HepG2 (cell line): ENCODE data around the gene FGF14. TPM values are rescaled to one million over a fixed set of nuclear protein-coding genes. Genes with fewer than 3 reads are reported as not detected.

ENCODE experiments used
- ATAC-seq: fragments of 200-7000 bp; cut with Tn5 transposase; 3 replicates; pipeline ENCODE4 v1.9.1; 2020; ENCODE audit warnings: mild to moderate bottlenecking, moderate library complexity
- BruUV-seq: library from RNA; stranded (reverse); fragments of 400-500 nt; replicated peaks from 2 replicates; lab custom pipeline; 2021; lab: Mats Ljungman, UMichigan
- CTCF ChIA-PET: fragments of 300-600 bp; formaldehyde crosslinking; extraction: SDS; loops from one replicate; lab custom pipeline; 2021; ENCODE audit warnings: low total read pairs, inconsistent platforms, low intra/inter-chr PET ratio; lab: Yijun Ruan, JAX
- POLR2A ChIA-PET: fragments of 350-600 bp; sonication (Branson Sonifier 250); formaldehyde crosslinking; loops from one replicate; lab custom pipeline; 2020; ENCODE audit warnings: antibody characterized with exemption, inconsistent platforms; lab: Yijun Ruan, JAX
- DNase-seq: peaks from one replicate; pipeline ENCODE4 v3.0.0-alpha.2; 2015; ENCODE audit warnings: low spot score
- FAIRE-seq: peaks from 3 replicates; lab custom pipeline; 2011; peaks lifted over from hg19 to GRCh38; lab: Jason Lieb, UNC
- H2AFZ ChIP-seq: one replicate; pipeline ENCODE4 v1.6.1; 2011; ENCODE audit warnings: low read length, inconsistent platforms
- H3K27ac ChIP-seq: fragments of 300-600 bp; 3 replicates; pipeline ENCODE4 v1.8.0; 2011; ENCODE audit warnings: mixed run types, mild to moderate bottlenecking, mixed read lengths, low read length, inconsistent platforms; ENCODE audit not compliant: insufficient read depth; ENCODE audit errors: extremely low read length
- H3K27me3 ChIP-seq, 2 experiments: fragments of 200-600 bp in 1 of 2; 2 replicates in 1 of 2; 3 replicates in 1 of 2; pipeline versions ENCODE4 v1.6.0 to v1.8.0; 2011; ENCODE audit warnings: low read length in 2 of 2, mild to moderate bottlenecking in 2 of 2, moderate library complexity in 2 of 2, inconsistent platforms in 1 of 2; ENCODE audit not compliant: insufficient read depth in 2 of 2, control insufficient read depth in 1 of 2
- H3K36me3 ChIP-seq, 2 experiments: fragments of 200-600 bp in 1 of 2; replicated peaks in 1 of 2; 2 replicates in 1 of 2; 3 replicates in 1 of 2; pipeline versions ENCODE4 v1.5.1 to v1.8.0; 2011; ENCODE audit warnings: low read length in 2 of 2, inconsistent platforms in 1 of 2; ENCODE audit not compliant: insufficient read depth in 2 of 2, control insufficient read depth in 1 of 2
- H3K4me1 ChIP-seq: 2 replicates; pipeline ENCODE4 v1.5.1; 2012; ENCODE audit warnings: low read length, inconsistent platforms; ENCODE audit not compliant: insufficient read depth
- H3K4me2 ChIP-seq: 2 replicates; pipeline ENCODE4 v1.6.0; 2011; ENCODE audit warnings: low read depth, low read length, inconsistent platforms
- H3K4me3 ChIP-seq, 3 experiments: fragments of 200-600 bp in 1 of 3; sonication (generic), shearing (Covaris generic) in 1 of 3; replicated peaks in 1 of 3; 2 replicates each; pipeline ENCODE4 v1.5.1; 2011 to 2016; ENCODE audit warnings: low read length in 3 of 3, inconsistent platforms in 2 of 3, low read depth in 2 of 3, mild to moderate bottlenecking in 2 of 3, control low read depth in 1 of 3, mixed read lengths in 1 of 3; ENCODE audit not compliant: insufficient read depth in 1 of 3
- H3K79me2 ChIP-seq: one replicate; pipeline ENCODE4 v1.6.1; 2011; ENCODE audit warnings: low read length, inconsistent platforms; ENCODE audit not compliant: insufficient read depth
- H3K9ac ChIP-seq: 2 replicates; pipeline ENCODE4 v1.6.0; 2011; ENCODE audit warnings: mild to moderate bottlenecking, low read depth, low read length, inconsistent platforms; ENCODE audit not compliant: insufficient read depth
- H3K9me3 ChIP-seq: 2 replicates; pipeline ENCODE4 v1.5.1; 2012; ENCODE audit warnings: mild to moderate bottlenecking, low read length
- H4K20me1 ChIP-seq: 2 replicates; pipeline ENCODE4 v1.6.0; 2011; ENCODE audit warnings: inconsistent platforms, mild to moderate bottlenecking, low read length, moderate library complexity; ENCODE audit not compliant: insufficient read depth
- ATF4 ChIP-seq, 2 experiments: fragments of 450-650 bp in 1 of 2; sonication (generic) in 1 of 2; formaldehyde crosslinking; IDR thresholded peaks; 2 replicates each; pipeline versions ENCODE4 v1.5.0 to v1.8.0; 2020 to 2022; ENCODE audit warnings: mild to moderate bottlenecking in 1 of 2, missing genetic modification reagents in 1 of 2
- CREB1 ChIP-seq, 2 experiments: fragments of 450-650 bp in 1 of 2; IDR thresholded peaks; 2 replicates each; pipeline ENCODE4 v1.6.1; 2016 to 2017; ENCODE audit warnings: control low read depth in 1 of 2, mild to moderate bottlenecking in 1 of 2, missing compliant biosample characterization in 1 of 2, missing genetic modification characterization in 1 of 2
- HMGA1 ChIP-seq: sonication (generic); formaldehyde crosslinking; conservative IDR thresholded peaks from 2 replicates; pipeline ENCODE4 v1.4.0; 2020; ENCODE audit warnings: missing genetic modification reagents
- MED8 ChIP-seq: sonication (generic); formaldehyde crosslinking; IDR thresholded peaks from 2 replicates; pipeline ENCODE4 v1.8.1; 2023; ENCODE audit warnings: mild to moderate bottlenecking, missing genetic modification reagents; ENCODE audit not compliant: insufficient replicate concordance
- ZNF567 ChIP-seq: sonication (generic); formaldehyde crosslinking; IDR thresholded peaks from 2 replicates; pipeline ENCODE4 v1.8.1; 2023; ENCODE audit warnings: mild to moderate bottlenecking, missing genetic modification reagents, borderline replicate concordance
- ZNF609 ChIP-seq: sonication (generic); formaldehyde crosslinking; IDR thresholded peaks from 2 replicates; pipeline ENCODE4 v1.4.0; 2020; ENCODE audit warnings: mild to moderate bottlenecking, missing genetic modification reagents, borderline replicate concordance
- WGBS: methylation state at CpG from one replicate; pipeline ENCODE4 v1.1.6; 2017; ENCODE audit warnings: low lambda C conversion rate; 5-methylcytosine and 5-hydroxymethylcytosine counted together
- in situ Hi-C: cut with HindIII; loops from 2 replicates; pipeline ENCODE4 v1.10.0; 2017; ENCODE audit warnings: low pct_unique_long_range_greater_than_20kb; ENCODE audit not compliant: extremely low pct_ligation_motif_present
- intact Hi-C: fragments of 100-400 bp; cut with micrococcal nuclease; formaldehyde crosslinking; loops from one replicate; pipeline ENCODE4 v1.10.0; 2022; ENCODE audit not compliant: unreplicated experiment
- polyA plus RNA-seq, 8 experiments: library from polyadenylated mRNA; depleted of rRNA in 3 of 8; stranded (reverse) in 7 of 8; unstranded in 1 of 8; fragments of >200 nt; fragmentation: Illumina TruSeq in 4 of 8; extraction: Trizol in 4 of 8; gene quantifications; 2 replicates each; pipeline versions ENCODE4 v1.2.1 to v1.2.3, GENCODE V29; 2011 to 2016; ENCODE audit warnings: low read depth in 4 of 8, missing spikeins in 1 of 8, mixed read lengths in 1 of 8; ENCODE audit not compliant: insufficient read depth in 1 of 8
- total RNA-seq, 5 experiments: library from RNA; depleted of rRNA; stranded (reverse); fragments of >200 nt; fragmentation: Illumina TruSeq; extraction: Trizol; gene quantifications; 2 replicates each; pipeline ENCODE4 v1.2.3, GENCODE V29; 2016; ENCODE audit warnings: low read depth in 1 of 5

The FGF14 gene
- total and polyA plus RNA-seq, 2 of the 13 experiments (the other 11 are each of a cell fraction or from before 2014, with no cell fraction given), result not detected

- H2AFZ ChIP-seq, result no peak overlapping the region
- no peak for FAIRE-seq
- no peaks in the 10 kb centered on the region for H3K36me3 ChIP-seq
- H4K20me1 ChIP-seq, result no peaks in the 10 kb centered on the region
- no peaks in the 10 kb centered on the region for H3K27me3 ChIP-seq
- no peak for TF ChIP-seq ZNF567
- no peak for TF ChIP-seq HMGA1 (CRISPR knock-in tag)
- TF ChIP-seq ATF4 (CRISPR knock-in tag; IDR thresholded peaks at IDR 0.05), result 0 out of 4 replicates have a peak, but pooled peaks of 1 of the 2 experiments have one; percentile 52
- TF ChIP-seq MED8, result no peak
- no peak for TF ChIP-seq ZNF609 (CRISPR knock-in tag)
- TF ChIP-seq CREB1 (IDR thresholded peaks at IDR 0.05), result 0 out of 2 replicates have a peak, but pooled peaks have one; percentile 24
- TF ChIP-seq CREB1 (CRISPR knock-in tag; IDR thresholded peaks at IDR 0.05), result no peak
- TF ChIP-seq, all 625 proteins: peak for 2
- WGBS, result 18% methylated on average over 3 of the region's 3 CpGs
- Histone ChIP-seq H3K4me3 (no peak overlapping the region), H3K9me3 (no peaks in the 10 kb centered on the region), H3K79me2 (no peaks in the 10 kb centered on the region), H3K9ac (no peak overlapping the region), H3K4me1 (peaks cover 22% of the 10 kb centered on the region), H3K4me2 (no peak overlapping the region), H3K27ac (no peak overlapping the region)
- DNase-seq (no peak), ATAC-seq (no peak)
- BruUV-seq, result no TSS peak
- ChIA-PET POLR2A (no interaction called here), CTCF (no interaction called here)
- in situ Hi-C loops, result no loop called here
- intact Hi-C loops, result no loop called here
Measured at GRCh38 chr13:102233566-102234208, 168.2 kb downstream of the FGF14 start.
